ENCODE data around the gene FAM117B.

FAM117B gene

DNA sequence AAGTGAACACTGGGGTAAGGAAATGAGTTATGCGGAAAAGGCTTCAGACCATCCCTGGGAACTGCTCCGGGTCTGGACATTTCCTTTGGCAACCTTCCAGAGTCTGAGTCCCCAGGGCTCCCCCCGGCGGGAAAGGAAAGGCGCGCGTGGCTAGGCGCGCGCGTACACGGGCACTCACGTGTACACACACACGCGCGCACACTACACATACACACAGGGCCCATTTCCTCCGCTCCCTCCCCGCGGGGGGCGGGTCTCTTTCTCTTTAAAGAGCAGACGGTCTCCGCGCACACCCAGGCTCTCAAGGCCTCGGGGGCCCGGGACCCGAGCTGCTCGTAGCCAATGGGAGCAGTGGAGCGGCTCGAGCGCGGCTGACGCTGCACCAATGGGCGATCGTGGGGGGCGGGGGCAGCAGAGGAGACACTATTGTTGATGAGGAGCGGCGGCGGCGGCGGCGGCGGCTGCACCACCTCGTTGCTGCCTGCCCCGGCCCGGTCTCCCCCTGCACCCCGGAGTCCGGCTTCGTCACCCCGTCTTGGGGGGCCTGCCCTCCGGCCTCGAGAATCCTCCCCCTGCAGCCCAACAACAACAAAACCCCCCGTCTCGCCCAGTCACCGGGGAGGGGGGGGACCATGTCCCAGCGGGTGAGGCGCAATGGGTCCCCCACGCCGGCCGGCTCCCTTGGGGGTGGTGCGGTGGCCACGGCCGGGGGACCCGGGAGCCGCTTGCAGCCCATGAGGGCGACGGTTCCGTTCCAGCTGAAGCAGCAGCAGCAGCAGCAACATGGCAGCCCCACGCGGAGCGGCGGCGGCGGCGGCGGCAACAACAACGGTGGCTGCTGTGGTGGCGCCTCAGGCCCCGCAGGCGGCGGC is at the start of gene FAM117B:
Gene FAM117B (plus strand): TSS at position 414 of the 872 bp plus-strand sequence. CDS start 219 bp downstream, at position 633.
- DNase-seq: peak; percentile 79 to 98 (median 94)

DNA sequence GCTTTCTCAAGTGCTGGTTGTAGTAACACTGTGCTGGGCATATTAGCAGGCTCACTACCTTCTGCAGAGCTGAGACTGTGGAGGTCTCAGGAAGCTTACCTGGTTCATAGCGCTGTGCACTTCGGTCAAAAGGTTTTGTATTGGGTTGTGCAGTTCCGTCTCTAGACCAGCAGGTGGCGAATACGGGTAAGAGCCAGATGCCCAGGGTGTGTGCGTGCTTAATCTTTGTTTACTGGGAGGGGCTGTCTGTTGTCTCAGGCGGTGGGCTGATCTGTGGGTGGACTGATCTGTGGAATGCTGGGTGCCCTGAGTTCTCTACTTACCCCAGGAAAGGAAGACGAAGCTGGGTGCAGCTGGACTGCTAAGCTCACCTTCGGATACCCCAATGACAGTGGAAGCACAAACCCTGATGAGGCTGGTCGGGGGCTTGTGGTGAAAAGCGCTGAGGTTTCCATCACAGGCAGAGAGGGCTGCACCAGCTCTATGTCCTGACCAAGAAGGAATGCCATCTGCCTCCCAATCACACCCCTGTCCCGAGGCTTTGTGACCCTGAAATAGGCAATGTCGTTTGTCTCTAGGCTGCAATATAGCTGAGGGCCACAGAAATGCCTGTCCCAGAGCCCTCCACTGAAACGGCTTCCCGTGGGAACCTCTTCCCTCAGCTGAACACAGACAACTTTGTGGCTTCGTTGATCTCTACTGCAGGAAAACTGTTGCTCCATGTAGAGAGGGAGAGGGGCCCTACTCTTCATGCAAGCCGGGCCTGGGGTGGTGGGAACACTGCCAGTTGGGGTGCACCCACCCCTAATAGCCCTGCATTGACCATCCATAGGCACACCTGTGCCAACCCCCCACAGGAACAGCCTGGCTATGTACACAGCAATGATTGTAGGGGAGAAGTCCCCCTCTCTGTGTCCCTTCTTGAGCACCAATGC is 45.9 kb upstream of the FAM117B start:
- DNase-seq: peak in 8 of 14 donors; percentile 5 to 43 (median 19)

DNA sequence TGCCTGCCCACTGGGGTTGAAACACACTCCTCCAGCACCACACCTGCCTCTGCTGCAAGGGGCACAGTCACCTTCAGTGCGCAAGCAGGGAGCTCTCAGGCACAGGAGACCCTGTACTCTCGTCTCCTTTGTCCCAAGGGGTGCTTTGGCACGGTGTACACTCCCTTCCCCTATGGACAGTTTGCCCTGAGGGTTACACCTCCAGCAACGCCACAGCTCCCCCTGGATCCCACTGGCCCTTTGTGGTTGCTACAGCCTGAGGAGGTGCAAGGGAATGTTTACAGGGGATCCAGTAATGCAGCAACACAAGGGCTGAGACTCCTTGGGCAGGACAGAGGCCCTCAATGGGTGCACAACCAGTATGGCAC is 45.2 kb upstream of the FAM117B start:
- DNase-seq: no peak

DNA sequence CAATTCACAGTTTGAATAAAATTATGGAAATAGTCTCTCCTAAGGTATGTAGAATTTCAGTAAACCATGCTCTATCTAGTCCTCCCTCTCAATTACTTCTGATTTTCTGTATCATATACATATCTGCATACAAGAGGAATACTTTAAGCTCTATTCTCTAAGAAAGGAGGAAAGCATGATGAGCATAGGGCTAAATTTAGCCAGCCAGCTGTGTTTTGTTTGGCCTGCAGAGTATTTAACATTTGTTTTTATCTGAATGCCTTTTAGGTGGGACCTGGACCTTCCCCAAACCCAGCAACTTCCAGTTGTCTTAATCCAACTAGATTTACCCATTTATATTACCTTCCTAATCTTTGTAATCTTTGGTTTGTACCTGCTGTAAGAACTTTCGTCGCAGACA is 42.2 kb upstream of the FAM117B start:
- no peak for DNase-seq

DNA sequence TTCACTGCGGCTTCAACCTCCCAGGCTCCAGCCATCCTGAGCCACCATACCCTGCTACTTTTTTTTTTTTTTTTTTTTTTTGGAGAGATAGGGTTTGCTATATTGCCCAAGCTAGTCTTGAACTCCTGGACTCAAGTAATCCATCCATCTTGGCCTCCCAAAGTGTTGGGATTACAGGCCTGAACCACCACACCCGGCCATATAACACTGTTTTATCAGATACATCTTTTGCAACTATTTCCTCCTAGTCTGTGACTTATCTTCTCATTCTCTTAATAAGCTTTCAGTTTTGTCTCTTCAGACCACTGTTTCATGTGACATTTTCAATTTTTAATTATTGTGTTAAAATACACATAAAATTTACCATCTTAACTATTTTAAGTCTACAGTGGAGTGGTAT is 35.7 kb upstream of the FAM117B start:
- DNase-seq: no peak

DNA sequence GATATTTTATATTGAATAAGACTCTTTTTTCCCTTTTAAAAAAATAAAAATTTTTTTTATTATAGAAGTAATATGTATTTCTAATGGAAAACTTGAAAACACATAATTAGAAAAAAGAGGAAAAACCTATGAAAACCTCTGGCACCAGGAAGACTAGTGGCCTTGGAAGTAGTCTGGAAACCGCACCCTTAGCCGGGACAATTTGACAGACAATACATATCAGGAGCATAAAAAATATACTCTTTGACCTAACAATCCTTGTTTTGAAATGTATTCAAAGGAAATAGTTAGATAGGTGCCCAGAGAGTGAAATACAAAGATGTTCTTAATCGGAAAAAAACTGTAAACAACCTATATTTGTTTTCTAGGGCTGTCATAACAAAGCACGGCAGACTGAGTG is 34.9 kb upstream of the FAM117B start:
- no peak for DNase-seq

DNA sequence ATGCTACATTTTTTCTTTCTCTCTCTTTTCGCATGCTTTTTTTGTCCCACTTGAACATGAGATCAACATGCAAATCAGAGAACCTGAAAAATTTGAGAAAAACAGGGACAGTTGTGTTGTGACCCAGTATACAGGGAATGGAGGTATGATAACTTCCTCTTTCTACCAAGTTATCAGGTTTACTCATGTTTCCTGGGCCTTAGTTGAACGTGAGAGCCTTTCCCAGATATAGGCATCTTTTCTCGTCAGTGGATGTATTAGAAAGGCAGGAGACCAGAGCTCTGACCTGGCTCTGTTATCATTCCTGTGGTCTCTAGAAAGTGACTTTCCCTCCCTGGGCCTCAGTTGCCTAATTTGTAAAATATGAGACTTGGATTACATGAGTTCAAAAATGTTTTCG is 30.1 kb upstream of the FAM117B start:
- DNase-seq: no peak

DNA sequence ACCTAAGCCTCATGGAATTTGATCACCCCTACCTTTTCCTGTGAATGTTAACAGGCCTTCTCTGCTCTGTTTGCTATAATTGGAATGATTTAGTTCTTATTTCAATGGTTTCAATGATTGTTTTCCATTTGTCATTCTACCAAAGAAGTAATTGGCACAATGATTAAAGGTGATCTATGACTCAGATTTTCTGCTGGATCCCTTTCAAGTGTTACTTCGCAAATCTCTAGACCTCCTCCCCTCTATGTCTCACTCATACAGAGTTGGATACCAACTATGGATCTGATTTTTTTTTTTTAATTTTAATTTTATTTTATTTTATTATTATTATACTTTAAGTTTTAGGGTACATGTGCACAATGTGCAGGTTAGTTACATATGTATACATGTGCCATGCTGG is 29.6 kb upstream of the FAM117B start:
- DNase-seq: no peak

DNA sequence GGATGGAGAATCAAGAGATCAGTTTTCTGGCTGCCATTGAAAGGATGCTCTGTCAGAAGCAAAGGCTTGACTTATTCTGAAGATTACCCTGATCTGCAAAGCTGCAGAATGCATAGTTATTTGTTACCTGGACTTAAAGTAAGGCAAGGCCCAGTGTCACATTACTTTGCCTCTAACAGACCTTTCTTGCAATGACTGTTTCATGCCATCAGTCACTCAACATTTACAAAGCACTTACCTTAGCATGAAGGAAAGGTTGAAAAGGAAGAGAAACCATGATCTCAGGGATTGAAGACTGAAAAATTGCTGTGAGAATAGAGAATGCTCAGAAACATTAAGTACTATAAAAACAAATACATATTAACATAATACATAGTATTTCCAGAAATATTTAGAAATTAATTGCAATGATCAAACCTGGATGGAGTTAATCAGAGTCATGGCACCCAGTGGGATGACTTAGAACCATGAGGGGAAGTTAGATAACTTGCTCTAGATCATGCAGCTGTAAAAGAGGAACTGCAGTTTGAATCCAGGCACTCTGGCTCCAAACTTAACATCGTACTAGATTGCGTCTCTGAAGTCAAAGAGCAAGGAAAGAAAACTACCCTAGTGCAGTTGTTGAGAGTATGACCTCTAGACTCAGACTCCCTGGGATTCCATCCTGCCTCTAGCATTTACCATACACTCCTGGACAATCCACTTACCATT is 26.5 kb upstream of the FAM117B start:
- DNase-seq: no peak

DNA sequence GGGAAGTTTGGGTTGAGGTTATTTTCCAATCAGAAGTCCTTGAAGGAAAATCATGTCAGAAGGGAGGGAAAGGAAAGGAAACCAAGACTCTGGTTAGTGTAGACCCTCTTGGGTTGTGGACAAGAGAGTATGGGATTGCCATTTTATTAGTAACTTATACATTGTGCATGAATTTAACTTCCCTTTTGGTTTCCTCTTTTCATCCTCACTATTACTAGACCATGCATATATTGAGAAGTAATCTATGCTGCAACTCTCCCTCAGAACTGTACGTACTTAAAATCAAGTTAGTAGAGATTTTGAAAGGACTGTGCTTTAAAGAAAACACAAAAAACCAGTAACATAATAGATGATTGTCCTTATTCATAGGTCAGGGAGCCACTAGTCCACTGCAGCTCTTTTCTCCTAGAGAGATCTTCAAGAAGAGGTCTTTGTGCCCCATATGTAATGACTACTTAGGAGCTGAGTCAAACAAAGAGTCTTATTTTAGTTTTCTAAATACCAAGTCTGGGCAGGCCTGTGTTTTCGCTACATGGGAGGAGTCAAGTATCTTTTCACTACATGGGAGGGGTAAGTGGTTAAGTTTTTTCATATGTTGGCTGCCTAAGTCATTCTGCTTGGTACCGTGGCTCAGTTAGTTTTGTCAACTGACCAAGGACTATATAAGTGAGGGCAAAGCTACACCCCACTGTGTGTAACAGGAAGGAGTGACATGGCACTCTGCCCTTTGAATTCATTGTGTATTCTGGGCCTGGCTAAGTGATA is 25.2 kb upstream of the FAM117B start:
- no peak for DNase-seq

DNA sequence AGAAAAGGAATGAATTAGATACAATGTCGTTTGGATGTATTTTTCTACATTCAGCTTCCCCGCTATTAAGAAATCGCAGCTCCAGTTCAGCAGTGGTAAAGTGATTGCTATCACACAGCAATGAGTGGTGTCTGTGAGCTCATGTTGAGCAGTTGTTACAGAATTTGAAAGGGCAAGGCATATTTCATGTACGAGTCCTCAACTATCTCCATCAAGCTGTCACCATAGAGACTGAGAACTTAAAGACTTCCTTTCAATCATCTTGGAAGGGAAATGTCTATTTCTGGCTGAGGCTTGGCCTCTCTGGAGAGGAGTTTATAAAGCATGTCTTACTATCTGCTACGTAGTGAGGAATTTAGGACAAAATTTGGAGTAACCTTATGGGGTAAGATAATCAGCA is 24.4 kb upstream of the FAM117B start:
- DNase-seq: no peak

DNA sequence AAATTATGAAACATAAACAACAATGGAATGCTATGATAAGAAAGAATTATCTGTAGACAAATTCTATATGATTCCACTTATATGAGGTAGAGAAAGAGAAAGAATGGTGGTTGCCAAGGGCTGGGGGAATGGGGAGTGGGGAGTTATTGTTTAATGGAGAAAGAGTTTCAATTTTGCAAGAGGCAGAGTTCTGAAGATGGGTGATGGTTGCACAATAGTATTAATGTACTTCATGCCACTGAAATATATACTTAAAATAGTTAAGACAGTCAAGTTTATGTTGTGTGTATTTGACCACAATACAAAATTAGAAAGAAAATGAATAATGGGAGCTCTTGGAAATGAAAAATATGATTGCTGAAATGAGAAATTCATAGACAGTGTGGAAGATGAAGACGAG is 22.6 kb upstream of the FAM117B start:
- DNase-seq: no peak

DNA sequence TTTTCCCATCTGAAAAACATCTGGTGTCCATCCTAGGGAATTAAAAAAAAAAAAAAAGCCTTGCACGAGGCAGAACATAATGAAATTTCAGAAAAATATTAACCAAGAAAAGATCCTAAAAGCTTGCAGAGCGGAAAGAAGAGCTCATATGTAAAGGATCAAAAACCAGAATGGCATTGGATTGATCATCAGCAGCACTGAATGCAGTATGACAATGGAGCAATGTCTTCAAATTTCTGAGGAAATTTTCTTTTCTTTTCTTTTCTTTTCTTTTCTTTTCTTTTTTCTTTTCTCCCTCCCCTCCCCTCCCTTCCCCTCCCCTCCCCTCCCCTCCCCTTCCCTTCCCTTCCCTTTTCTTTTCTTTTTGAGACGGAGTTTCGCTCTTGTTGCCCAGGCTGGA is 21.3 kb upstream of the FAM117B start:
- DNase-seq: no peak

DNA sequence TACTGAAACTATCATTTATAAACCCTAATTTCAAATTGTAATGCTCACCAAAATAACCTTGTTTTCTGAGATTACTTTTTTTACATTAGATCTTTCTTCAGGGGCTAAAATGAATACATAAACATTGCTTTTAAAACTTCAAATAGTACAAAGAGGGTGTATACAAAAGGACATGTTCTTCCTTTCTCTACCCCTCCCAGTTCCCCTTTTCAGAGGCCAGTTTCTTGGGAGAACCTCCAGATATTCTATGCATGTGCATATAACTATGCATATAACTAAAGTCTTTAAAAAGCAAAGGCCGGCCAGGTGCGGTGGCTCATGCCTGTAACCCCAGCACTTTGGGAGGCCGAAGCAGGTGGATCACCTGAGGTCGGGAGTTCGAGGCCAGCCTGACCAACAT is 10.6 kb upstream of the FAM117B start:
- DNase-seq: no peak

DNA sequence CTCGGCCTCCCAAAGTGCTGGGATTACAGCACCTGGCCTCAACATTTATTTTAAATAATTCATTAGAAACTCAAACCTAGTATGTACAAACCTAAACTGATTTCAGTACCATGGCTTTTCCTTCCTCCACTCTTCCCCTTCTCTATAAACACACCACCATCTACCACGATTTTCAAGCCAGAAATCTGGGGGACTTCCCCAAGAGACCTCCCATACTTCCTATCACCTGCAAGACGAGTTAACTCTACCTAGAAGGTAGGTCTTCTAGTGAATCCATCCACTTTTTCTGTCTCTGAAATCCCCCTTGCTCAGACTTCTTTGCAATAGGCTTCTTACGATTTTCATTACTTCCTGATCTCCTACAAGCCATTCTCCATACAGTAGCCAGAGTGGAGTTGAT is 7.7 kb upstream of the FAM117B start:
- DNase-seq: no peak

DNA sequence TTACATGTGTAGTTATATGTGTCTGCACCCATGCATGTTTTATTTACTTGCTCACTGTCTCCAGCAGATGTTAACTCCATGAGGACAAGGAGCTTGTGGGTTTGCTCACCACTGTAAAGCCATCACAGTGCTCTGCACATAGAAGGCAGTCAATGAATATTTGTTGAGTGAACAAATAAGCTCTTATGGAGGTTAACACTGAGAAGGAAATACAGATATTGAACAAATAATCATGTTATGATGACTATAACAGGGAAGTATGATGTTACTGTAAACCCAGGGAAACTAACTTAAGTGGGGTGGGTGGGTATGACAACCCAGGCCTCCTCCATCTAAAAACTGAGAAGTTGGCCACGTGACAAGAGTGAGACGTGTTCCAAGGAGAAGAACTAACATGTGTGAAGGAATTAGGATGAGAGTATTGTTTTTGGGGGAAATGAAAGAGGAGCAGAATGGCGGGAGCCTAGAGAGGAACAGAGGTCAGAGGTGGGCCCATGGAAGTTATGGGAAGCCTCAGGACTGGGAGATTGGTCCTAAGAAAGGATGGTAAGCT is 6.0 kb upstream of the FAM117B start:
- DNase-seq: no peak

DNA sequence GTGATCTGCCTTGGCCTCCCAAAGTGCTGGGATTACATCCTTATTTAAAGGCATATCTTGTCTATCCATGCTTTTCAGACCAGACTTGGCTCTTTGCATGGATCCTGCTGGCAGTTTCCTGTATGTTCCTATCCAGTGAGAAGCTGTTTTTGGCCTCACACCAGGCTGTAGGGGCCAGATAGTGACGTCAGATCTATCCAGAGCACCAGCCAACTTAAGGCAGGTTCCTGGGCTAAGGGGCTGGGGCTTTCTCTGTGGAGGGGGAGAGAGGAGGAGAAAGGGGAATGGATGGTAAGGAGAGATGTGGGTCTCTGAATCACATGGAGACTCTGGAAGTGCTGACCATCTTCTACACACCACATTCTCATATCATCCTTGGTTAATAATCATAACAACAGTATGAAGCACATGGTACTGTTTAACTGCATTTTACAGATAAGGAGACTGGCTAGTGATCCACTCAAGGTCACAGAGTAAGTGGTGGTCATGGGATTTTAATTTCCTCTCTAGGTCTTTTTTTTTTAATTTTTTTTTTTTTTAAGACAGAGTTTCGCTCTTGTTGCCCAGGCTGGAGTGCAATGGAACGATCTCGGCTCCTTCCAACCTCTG is 2.0 kb upstream of the FAM117B start:
- no peak for DNase-seq

DNA sequence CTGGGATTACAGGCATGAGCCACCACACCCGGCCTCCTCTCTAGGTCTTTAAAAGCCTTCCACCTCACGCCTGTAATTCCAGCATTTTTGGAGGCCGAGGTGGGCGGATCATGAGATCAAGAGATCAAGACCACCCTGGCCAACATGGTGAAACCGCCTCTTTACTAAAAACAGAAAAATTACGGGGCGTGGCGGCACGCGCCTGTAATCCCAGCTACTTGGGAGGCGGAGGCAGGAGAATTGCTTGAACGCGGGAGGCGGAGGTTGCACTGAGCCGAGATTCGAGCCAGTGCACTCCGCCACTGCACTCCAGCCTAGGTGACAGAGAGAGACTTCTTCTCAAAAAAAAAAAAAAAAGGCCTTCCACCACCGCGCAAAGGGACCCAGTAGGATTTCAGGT is 1.3 kb upstream of the FAM117B start:
- no peak for DNase-seq

DNA sequence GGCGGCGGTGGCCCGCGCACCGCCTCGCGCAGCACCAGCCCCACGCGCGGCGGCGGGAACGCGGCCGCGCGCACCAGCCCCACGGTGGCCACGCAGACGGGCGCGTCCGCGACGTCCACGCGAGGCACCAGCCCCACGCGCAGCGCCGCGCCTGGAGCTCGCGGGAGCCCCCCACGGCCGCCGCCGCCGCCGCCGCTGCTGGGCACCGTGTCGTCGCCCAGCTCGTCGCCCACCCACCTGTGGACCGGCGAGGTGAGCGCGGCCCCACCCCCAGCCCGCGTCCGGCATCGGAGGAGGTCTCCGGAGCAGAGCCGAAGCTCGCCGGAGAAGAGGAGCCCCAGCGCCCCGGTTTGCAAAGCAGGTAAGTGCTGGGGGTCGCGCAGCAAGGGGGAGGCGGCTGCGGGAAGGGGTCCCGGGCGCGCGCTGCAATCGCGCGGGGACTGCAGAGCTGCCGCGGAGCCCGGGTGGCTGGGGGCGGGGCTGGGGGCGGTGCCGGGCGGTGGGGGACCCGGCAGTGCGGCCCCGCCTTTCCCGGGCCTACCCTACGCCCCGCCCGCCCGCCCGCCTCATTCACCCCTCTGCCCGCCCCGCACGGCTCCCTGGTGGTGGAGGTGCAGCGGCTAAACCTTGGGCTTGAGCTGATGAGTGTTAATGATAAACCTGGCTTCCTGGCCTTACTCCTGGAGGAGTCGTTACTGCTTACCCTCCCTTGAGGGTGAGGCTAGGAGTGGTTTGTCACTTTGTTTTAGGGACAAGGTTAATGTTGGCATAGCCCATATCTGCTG is 851 bp downstream of the FAM117B start:
- peak; percentile 2 to 80 (median 46) for DNase-seq

DNA sequence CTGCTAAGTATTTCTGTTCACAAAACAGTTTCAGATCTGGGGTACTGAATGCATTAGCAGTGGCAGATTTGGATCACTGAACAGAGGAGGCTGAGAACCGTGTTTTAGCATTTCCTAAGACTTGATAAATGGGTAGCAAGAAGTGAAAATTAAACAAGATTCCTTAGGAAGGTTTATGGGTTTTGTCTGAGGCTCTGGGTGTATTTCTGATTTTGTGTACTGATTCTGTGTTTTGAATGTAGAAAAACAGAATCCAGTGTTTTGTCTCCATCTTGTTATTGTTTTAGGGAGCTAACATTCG is 1.4 kb downstream of the FAM117B start:
- DNase-seq: no peak

DNA sequence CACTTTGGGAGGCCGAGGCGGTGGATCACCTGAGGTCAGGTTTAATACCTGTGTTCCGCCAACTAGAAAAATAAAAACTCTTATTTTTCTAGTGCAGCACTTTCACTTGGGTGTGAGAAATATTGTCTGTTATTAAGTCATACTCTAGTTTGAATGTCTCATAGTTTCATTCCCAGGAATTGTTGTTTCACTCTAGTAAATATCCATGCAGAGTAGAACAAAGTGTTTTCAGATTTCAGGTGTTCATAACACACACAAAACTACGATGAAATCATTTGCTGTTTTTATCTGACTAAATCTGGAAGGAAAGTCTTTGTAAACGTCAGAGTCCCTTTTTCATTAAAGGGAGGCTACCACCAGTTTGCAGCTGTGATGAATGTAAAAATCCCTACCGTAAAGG is 4.0 kb downstream of the FAM117B start:
- DNase-seq: no peak
